GM12892 (cell line): Measurements from ENCODE around the gene PRUNE1. TPM values are rescaled to one million over a fixed set of nuclear protein-coding genes. Genes with fewer than 3 reads are reported as not detected.
A peak's percentile ranks its signal among the peaks of the same experiment; 100 is the strongest.

Experiments used
- DNase-seq: peaks from one replicate; pipeline ENCODE4 v3.0.0; 2011; ENCODE audit not compliant: insufficient read length
- FAIRE-seq: peaks from 2 replicates; lab custom pipeline; 2011; peaks lifted over from hg19 to GRCh38; lab: Jason Lieb, UNC
- POLR2A ChIP-seq: IDR thresholded peaks from 2 replicates; pipeline ENCODE4 v1.6.1; 2011; ENCODE audit warnings: low read depth, low read length, control low read depth
- POLR2AphosphoS5 ChIP-seq: IDR thresholded peaks from 2 replicates; pipeline ENCODE4 v1.6.1; 2011; ENCODE audit warnings: low read depth, low read length, control low read depth
- TAF1 ChIP-seq: IDR thresholded peaks from 2 replicates; pipeline ENCODE4 v1.6.1; 2011; ENCODE audit warnings: low read depth, mild to moderate bottlenecking, control low read depth, low read length, borderline replicate concordance
- polyA plus RNA-seq: library from polyadenylated mRNA; unstranded; fragments of >200 nt; gene quantifications from one replicate; pipeline ENCODE4 v1.2.1, GENCODE V29; 2012; ENCODE audit warnings: missing spikeins, inconsistent platforms; ENCODE audit not compliant: missing spikeins

The PRUNE1 gene, protein sequence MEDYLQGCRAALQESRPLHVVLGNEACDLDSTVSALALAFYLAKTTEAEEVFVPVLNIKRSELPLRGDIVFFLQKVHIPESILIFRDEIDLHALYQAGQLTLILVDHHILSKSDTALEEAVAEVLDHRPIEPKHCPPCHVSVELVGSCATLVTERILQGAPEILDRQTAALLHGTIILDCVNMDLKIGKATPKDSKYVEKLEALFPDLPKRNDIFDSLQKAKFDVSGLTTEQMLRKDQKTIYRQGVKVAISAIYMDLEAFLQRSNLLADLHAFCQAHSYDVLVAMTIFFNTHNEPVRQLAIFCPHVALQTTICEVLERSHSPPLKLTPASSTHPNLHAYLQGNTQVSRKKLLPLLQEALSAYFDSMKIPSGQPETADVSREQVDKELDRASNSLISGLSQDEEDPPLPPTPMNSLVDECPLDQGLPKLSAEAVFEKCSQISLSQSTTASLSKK
- polyA plus RNA-seq, result 8.0 TPM

DNA sequence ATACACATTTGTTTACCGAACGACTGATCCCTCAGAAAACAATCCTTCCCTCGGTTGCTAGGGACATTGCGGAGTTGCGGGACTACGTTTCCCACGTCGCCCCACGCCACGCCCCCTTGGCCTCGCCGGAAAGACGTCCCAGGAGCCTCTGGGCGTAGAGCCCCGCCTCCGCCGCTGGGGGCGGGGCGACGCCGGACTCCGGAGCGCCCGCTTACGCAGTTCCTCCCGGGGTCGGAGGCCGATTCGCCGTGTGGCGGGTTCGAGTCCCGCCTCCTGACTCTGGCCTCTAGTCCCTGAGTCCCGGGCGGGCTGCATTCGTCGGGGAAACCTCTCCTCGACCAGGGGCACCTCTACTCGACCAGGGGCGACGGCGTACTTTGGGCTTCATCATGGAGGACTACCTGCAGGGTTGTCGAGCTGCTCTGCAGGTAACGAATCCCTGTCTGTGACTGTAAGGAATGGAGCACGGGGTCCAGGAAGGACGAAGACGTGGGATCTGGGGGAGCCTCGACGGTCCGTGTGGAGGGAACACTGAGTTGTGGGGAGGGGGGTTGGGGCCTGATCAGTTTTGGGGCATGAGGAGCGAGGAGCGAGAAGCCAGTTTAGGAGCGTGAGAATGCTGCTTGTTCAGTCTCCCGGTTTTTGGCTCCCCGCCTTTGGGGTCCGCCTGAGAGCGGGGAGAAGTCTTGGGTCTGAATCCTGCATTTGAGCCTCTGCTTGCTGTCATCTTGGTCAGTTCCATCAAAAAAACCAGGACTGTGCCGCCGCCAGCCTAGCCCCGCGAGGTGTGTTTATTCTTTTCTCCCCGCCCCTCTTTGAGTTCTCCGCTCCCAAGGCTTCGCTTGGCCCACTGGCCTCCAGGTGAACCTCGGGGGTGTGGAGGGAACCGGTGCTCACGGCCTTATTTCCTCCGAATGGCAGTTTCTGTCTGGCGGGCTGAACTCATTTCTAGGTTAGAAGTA lies at the start of gene PRUNE1:
Gene PRUNE1, plus strand, starts transcription at position 206 of the 962 bp plus-strand sequence. Its CDS starts 184 bp downstream, at position 390.
- FAIRE-seq (peak; percentile 91), DNase-seq (peak; percentile 96)
- TF ChIP-seq TAF1 (0 out of 2 replicates have a peak, but pooled peaks have one; percentile 38), POLR2AphosphoS5 (no peak), POLR2A (peak; percentile 62; the same call in 1 of the 2 replicates)

DNA sequence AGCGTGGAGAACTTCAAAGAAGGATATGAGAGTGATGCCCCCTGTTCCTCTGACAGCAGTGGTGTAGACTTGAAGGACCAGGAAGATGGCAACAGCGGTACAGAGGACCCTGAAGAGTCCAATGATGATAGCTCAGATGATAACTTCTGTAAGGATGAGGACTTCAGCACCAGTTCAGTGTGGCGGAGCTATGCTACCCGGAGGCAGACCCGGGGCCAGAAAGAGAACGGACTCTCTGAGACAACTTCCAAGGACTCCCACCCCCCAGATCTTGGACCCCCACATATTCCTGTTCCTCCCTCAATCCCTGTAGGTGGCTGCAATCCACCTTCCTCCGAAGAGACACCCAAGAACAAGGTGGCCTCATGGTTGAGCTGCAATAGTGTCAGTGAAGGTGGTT lies 47.6 kb upstream of the PRUNE1 start:
- DNase-seq (no peak), FAIRE-seq (no peak)

DNA sequence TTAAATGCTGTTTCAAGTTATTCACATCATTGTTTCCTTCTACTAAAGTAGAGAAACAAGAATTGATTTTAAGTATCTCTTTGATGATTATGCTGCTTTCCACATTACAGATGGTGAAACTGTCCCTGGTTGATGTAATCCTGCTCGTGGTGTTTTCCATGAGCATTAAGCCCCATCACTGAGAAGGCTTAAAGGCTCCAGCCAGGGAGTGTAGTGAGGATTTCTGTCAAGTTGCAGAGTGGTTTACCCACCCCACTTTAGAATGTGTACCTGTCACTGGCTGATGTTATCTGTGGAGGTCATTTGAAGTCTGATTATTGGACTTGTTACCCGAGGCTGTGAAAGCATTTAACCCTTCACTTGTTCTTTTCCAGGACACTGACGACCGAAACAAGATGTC lies 46.5 kb upstream of the PRUNE1 start:
- FAIRE-seq (no peak), DNase-seq (no peak)
- TF ChIP-seq POLR2AphosphoS5 (no peak), POLR2A (no peak), TAF1 (no peak)

More for the DNA sequence above, 47.6 kb upstream of the PRUNE1 start:
- TF ChIP-seq POLR2A, result no peak
- TF ChIP-seq POLR2AphosphoS5, result no peak
- no peak for TF ChIP-seq TAF1

DNA sequence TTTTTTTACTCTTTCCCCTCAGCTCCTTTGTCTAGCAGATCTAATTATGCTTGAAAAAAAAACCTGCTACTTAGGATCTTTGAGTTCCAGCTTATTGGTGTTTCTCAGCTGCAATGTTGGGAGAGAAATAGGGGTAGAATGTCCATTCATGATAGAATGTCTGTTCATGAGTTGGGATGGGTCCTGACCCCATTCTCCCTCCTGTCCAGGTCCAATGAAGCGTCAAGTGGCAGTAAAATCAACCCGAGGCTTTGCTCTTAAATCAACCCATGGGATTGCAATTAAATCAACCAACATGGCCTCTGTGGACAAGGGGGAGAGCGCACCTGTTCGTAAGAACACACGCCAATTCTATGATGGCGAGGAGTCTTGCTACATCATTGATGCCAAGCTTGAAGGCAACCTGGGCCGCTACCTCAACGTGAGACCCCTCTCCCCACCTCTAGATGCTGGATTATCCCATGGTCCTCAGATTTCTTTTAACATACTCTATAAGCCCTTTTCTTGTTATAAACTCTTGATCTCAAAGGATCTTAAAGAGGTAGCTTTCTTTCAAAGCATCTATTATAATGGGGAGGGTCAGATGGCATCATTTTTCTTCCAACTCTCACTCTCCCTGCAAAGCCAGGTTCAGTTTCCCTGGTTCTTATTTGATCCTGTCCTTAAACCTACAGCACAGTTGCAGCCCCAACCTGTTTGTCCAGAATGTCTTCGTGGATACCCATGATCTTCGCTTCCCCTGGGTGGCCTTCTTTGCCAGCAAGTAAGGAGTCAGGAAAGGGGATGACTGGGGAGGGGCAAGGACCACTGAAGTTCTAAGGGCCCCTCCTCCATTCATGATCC lies 44.7 kb upstream of the PRUNE1 start:
- no peak for DNase-seq
- TF ChIP-seq POLR2A (no peak), POLR2AphosphoS5 (0 out of 2 replicates have a peak, but pooled peaks have one; percentile 54)
- FAIRE-seq, result no peak

DNA sequence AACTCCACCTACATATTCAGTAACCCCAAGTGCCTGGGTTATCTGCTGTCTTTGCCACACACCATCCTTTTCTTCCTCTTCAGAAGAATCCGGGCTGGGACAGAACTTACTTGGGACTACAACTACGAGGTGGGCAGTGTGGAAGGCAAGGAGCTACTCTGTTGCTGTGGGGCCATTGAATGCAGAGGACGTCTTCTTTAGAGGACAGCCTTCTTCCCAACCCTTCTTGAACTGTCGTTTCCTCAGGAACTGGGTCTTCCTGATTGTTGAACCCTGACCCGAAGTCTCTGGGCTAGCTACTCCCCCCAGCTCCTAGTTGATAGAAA lies 44.1 kb upstream of the PRUNE1 start:
- no peak for TF ChIP-seq TAF1
- no peak for TF ChIP-seq POLR2AphosphoS5
- no peak for TF ChIP-seq POLR2A
- FAIRE-seq, result no peak
- no peak for DNase-seq

DNA sequence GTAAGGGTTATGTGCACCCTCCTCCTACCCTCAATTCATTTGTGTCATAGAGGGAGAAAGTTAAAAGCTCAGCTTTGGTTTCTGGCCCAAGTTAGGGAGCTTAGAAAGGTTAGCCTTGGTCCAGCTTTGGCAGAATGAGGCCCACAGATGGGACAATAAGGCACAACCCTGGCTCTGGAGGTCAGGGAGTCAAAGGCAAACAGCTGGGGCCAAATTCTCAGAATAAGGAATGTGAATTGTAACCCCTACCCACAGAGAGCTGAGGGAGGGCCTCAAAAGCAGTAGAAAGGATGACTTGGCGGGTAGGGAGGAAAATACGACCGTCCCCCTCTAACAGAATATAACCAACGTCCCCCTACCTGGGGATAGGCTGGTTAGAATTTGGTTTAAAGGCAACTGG lies 42.6 kb upstream of the PRUNE1 start:
- no peak for TF ChIP-seq TAF1
- TF ChIP-seq POLR2A, result no peak
- no peak for TF ChIP-seq POLR2AphosphoS5
- FAIRE-seq (no peak), DNase-seq (no peak)

DNA sequence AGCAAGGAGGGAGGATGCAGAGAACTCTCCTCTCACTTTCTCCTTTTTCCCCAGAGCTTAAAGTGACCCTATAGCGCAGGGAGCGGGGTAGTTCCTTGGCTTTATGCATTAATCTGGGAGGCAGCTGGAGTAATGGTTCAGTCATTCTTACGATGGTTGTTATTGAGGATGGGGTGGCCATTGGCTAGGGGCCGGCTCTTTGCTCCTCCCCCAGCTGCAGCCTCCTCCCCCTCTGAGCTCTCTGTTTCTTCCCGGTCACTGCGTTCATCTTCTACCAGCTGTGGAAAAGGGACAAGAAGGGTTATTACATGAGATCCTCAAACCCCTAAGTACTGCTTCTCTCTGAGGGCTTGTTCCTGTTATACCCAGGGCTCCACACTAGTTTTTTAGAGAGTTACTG lies 42.2 kb upstream of the PRUNE1 start:
- FAIRE-seq, result no peak
- no peak for TF ChIP-seq POLR2AphosphoS5
- no peak for TF ChIP-seq TAF1
- TF ChIP-seq POLR2A, result no peak

DNA sequence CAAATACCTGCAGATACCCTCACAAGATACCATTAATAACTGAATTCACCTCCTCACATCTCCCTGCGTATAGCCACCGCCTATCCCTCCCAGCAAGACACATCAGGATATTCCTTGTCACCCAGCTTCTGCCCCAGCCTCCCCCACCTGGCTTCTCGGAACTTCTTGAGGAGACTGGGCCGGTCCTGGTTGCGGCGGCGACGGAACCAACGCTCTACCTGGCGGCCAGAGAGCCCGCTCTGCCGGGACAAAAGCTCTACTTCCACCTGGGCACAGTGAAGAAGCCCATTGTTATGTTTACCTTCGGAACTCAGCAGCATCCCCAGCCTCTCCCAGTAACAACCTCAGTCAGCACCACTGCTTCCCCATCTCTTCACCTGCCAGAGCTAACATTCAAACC lies 40.3 kb upstream of the PRUNE1 start:
- no peak for TF ChIP-seq TAF1
- TF ChIP-seq POLR2A, result no peak
- DNase-seq (no peak), FAIRE-seq (no peak)

More for the DNA sequence above, 42.2 kb upstream of the PRUNE1 start:
- DNase-seq, result no peak

DNA sequence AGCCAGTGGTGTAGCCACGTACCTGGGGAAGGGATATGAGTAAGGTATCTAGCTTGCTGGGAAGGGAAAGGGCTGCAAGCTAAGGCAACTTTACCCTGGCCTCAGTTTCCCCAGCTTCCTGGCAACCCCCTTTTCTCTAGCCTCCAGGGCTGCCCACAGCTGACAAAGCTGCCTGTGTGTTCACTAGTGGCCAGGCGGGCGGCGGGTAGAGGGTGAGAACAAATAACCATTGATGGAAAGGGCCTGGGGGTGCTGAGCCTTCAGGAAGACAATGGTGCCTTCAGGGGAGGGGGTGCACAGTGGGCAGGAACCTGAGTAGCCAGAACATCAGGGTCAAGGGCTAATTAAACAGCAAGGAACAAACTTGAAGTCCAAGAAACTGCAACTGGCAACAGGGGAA lies 39.8 kb upstream of the PRUNE1 start:
- no peak for FAIRE-seq
- DNase-seq, result no peak

DNA sequence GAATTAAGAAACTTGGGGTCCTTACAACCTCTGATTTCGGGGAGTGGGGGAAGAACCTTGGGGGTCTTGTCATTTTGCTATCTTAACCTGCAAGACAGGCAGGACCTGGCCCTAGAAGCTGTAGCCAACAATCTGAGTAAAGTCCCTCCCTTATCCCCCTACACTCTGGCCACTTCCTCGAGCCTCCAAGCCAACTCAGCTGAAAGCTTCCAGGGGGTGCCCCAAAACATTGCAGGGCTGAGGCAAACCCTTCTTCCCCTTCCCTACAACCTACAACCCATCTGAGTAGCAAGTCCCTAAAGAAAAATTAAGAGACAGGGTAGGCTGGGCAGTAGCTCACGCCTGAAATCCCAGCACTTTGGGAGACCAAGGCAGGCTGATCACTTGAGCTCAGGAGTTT lies 38.6 kb upstream of the PRUNE1 start:
- no peak for FAIRE-seq
- no peak for DNase-seq
- TF ChIP-seq POLR2A (no peak), TAF1 (no peak), POLR2AphosphoS5 (no peak)

More for the DNA sequence above, 39.8 kb upstream of the PRUNE1 start:
- TF ChIP-seq TAF1 (no peak), POLR2A (no peak), POLR2AphosphoS5 (no peak)
